T-helper 17 cell (primary cell): ENCODE results near the gene MRPL22. TPM values are rescaled to one million over a fixed set of nuclear protein-coding genes. Genes with fewer than 3 reads are reported as not detected.
A peak's percentile ranks its signal among the peaks of the same experiment; 100 is the strongest.
"Not testable (repeated sequence)": the region's sequence is repeated elsewhere in the genome, so short reads cannot be mapped to it uniquely, and the experiment has no call there.

Experiments
- ATAC-seq: fragments of 150-1000 bp; cut with Tn5 transposase; 2 replicates; pipeline ENCODE4 v1.10.0; 2021; ENCODE audit warnings: mild to moderate bottlenecking, moderate library complexity
- DNase-seq, 3 donors: peaks; one replicate each; pipeline versions ENCODE4 v3.0.0 to v3.0.0-alpha.2; 2020 to 2021
- H3K9me3 ChIP-seq: one replicate; pipeline ENCODE4 v1.7.0; 2013; ENCODE audit warnings: low read length, mild to moderate bottlenecking; ENCODE audit not compliant: control insufficient read depth, poor library complexity, severe bottlenecking
- H3K27ac Mint-ChIP-seq: one replicate; pipeline ENCODE4 v1.8.0; 2022; ENCODE audit warnings: mild to moderate bottlenecking, moderate library complexity, mixed read lengths
- H3K27me3 Mint-ChIP-seq: one replicate; pipeline ENCODE4 v1.8.0; 2022; ENCODE audit warnings: mixed read lengths
- H3K36me3 Mint-ChIP-seq: one replicate; pipeline ENCODE4 v1.8.0; 2022; ENCODE audit warnings: low read depth, mixed read lengths
- H3K4me1 Mint-ChIP-seq: one replicate; pipeline ENCODE4 v1.8.0; 2022; ENCODE audit warnings: mild to moderate bottlenecking, mixed read lengths
- H3K4me3 Mint-ChIP-seq: one replicate; pipeline ENCODE4 v1.8.0; 2022; ENCODE audit warnings: mild to moderate bottlenecking, moderate library complexity, mixed read lengths
- total RNA-seq, 4 donors: library from RNA in 2 of 4; stranded (reverse) in 2 of 4; gene quantifications; one replicate each; pipeline ENCODE4 v1.2.3 and lab custom pipeline; 2022 to 2026

Gene MRPL22
- total RNA-seq (10 to 100 TPM; 24.3 to 24.5 TPM), total RNA-seq (lab: John Stamatoyannopoulos, UW) (11.1 to 15.2 reads per million in 2 donors)

- ATAC-seq (peak; percentile 78), DNase-seq (peak; percentile 83 to 94 (median 90))
- Mint-ChIP-seq H3K27ac (peak within 1 kb of the TSS; percentile 94), H3K36me3 (no peaks in the 10 kb centered on the region), H3K27me3 (no peaks in the 10 kb centered on the region), H3K4me1 (peaks cover 29% of the 10 kb centered on the region), H3K4me3 (peak within 1 kb of the TSS; percentile 96)
- H3K9me3 ChIP-seq: no peaks in the 10 kb centered on the region
Measured at GRCh38 chr5:154940772-154941620, at the start of gene MRPL22. Gene MRPL22 (plus strand): TSS chr5:154941073. CDS start chr5:154941111, 38 bp downstream.

GRCh38 chr5:154892369-154892771 is 48.5 kb upstream of the MRPL22 start:
- no peaks in the 10 kb centered on the region for H3K4me1 Mint-ChIP-seq
- no peak overlapping the region for H3K27ac Mint-ChIP-seq
- no peak overlapping the region for H3K4me3 Mint-ChIP-seq
- no peaks in the 10 kb centered on the region for H3K27me3 Mint-ChIP-seq
- ATAC-seq: no peak
- no peak for DNase-seq
- no peaks in the 10 kb centered on the region for H3K9me3 ChIP-seq
- peaks cover 11% of the 10 kb centered on the region for H3K36me3 Mint-ChIP-seq

GRCh38 chr5:154893381-154893780 is 47.5 kb upstream of the MRPL22 start:
- DNase-seq (no peak), ATAC-seq (no peak)
- Mint-ChIP-seq H3K27ac (no peak overlapping the region), H3K4me3 (no peak overlapping the region), H3K4me1 (no peaks in the 10 kb centered on the region), H3K27me3 (no peaks in the 10 kb centered on the region), H3K36me3 (peaks cover 9% of the 10 kb centered on the region)
- H3K9me3 ChIP-seq: no peaks in the 10 kb centered on the region

GRCh38 chr5:154895606-154896561 is 45.0 kb upstream of the MRPL22 start:
- ATAC-seq (no peak), DNase-seq (no peak)
- H3K4me1 Mint-ChIP-seq: no peaks in the 10 kb centered on the region
- H3K36me3 Mint-ChIP-seq: peaks cover 7% of the 10 kb centered on the region
- no peak overlapping the region for H3K27ac Mint-ChIP-seq
- H3K27me3 Mint-ChIP-seq: no peaks in the 10 kb centered on the region
- H3K9me3 ChIP-seq: no peaks in the 10 kb centered on the region
- H3K4me3 Mint-ChIP-seq: no peak overlapping the region

- H3K9me3 ChIP-seq: no peaks in the 10 kb centered on the region
- peak overlapping the region; percentile 47 for H3K27ac Mint-ChIP-seq
- DNase-seq: no peak
- no peaks in the 10 kb centered on the region for H3K4me1 Mint-ChIP-seq
- H3K4me3 Mint-ChIP-seq: no peak overlapping the region
- H3K27me3 Mint-ChIP-seq: no peaks in the 10 kb centered on the region
- H3K36me3 Mint-ChIP-seq: peaks cover 4% of the 10 kb centered on the region
- ATAC-seq: no peak
Measured at GRCh38 chr5:154896562-154897165, 44.2 kb upstream of the MRPL22 start.

- DNase-seq (no peak), ATAC-seq (no peak)
- H3K4me3 Mint-ChIP-seq: no peak overlapping the region
- H3K9me3 ChIP-seq: no peaks in the 10 kb centered on the region
- no peak overlapping the region for H3K27ac Mint-ChIP-seq
- peaks cover 4% of the 10 kb centered on the region for H3K36me3 Mint-ChIP-seq
- H3K4me1 Mint-ChIP-seq: no peaks in the 10 kb centered on the region
- no peaks in the 10 kb centered on the region for H3K27me3 Mint-ChIP-seq
Measured at GRCh38 chr5:154898210-154898609, 42.7 kb upstream of the MRPL22 start.

GRCh38 chr5:154899151-154899816 is 41.6 kb upstream of the MRPL22 start:
- peaks cover 6% of the 10 kb centered on the region for H3K36me3 Mint-ChIP-seq
- no peak overlapping the region for H3K27ac Mint-ChIP-seq
- no peaks in the 10 kb centered on the region for H3K27me3 Mint-ChIP-seq
- no peak overlapping the region for H3K4me3 Mint-ChIP-seq
- H3K4me1 Mint-ChIP-seq: peaks cover 2% of the 10 kb centered on the region
- no peaks in the 10 kb centered on the region for H3K9me3 ChIP-seq
- ATAC-seq (no peak), DNase-seq (no peak)

- no peak overlapping the region for H3K4me3 Mint-ChIP-seq
- H3K36me3 Mint-ChIP-seq: peaks cover 6% of the 10 kb centered on the region
- H3K9me3 ChIP-seq: no peaks in the 10 kb centered on the region
- H3K4me1 Mint-ChIP-seq: peaks cover 2% of the 10 kb centered on the region
- H3K27ac Mint-ChIP-seq: no peak overlapping the region
- no peaks in the 10 kb centered on the region for H3K27me3 Mint-ChIP-seq
- ATAC-seq: no peak
- no peak for DNase-seq
Measured at GRCh38 chr5:154900066-154900465, 40.8 kb upstream of the MRPL22 start.

- DNase-seq (no peak), ATAC-seq (no peak)
- Mint-ChIP-seq H3K36me3 (peaks cover 5% of the 10 kb centered on the region), H3K4me1 (peaks cover 2% of the 10 kb centered on the region), H3K4me3 (no peak overlapping the region), H3K27ac (no peak overlapping the region), H3K27me3 (no peaks in the 10 kb centered on the region)
- no peaks in the 10 kb centered on the region for H3K9me3 ChIP-seq
Measured at GRCh38 chr5:154901276-154901675, 39.6 kb upstream of the MRPL22 start.

- Mint-ChIP-seq H3K27ac (no peak overlapping the region), H3K36me3 (peaks cover 5% of the 10 kb centered on the region)
Measured at GRCh38 chr5:154901913-154902312, 39.0 kb upstream of the MRPL22 start.

GRCh38 chr5:154905601-154906000 is 35.3 kb upstream of the MRPL22 start:
- not testable (repeated sequence) for H3K36me3 Mint-ChIP-seq

More at GRCh38 chr5:154901913-154902312, 39.0 kb upstream of the MRPL22 start:
- DNase-seq: no peak
- no peak for ATAC-seq
- H3K9me3 ChIP-seq: no peaks in the 10 kb centered on the region
- Mint-ChIP-seq H3K4me3 (no peak overlapping the region), H3K27me3 (no peaks in the 10 kb centered on the region), H3K4me1 (peaks cover 2% of the 10 kb centered on the region)

GRCh38 chr5:154916874-154917273 is 24.0 kb upstream of the MRPL22 start:
- DNase-seq (no peak), ATAC-seq (no peak)
- Mint-ChIP-seq H3K4me1 (peaks cover 2% of the 10 kb centered on the region), H3K27me3 (no peaks in the 10 kb centered on the region), H3K4me3 (no peak overlapping the region), H3K36me3 (peaks cover 2% of the 10 kb centered on the region), H3K27ac (no peak overlapping the region)
- no peaks in the 10 kb centered on the region for H3K9me3 ChIP-seq

More at GRCh38 chr5:154905601-154906000, 35.3 kb upstream of the MRPL22 start:
- not testable (repeated sequence) for H3K27me3 Mint-ChIP-seq, H3K9me3 ChIP-seq, H3K27ac Mint-ChIP-seq, H3K4me3 Mint-ChIP-seq, H3K4me1 Mint-ChIP-seq, DNase-seq, ATAC-seq
